GM04504 (cell line): Measurements from ENCODE around the gene LRCH3.
A peak's percentile ranks its signal among the peaks of the same experiment; 100 is the strongest.

Source experiments
- DNase-seq: peaks from one replicate; pipeline ENCODE4 v3.0.0-alpha.2; 2012; ENCODE audit warnings: low read depth

The LRCH3 gene

GRCh38 chr3:197791892-197792647 lies 1.0 kb downstream of the LRCH3 start:
- DNase-seq, result no peak

GRCh38 chr3:197793247-197793646 lies 2.2 kb downstream of the LRCH3 start:
- no peak for DNase-seq

- no peak for DNase-seq
These were observed 3.1 kb downstream of the LRCH3 start for GRCh38 chr3:197794115-197794514.

DNA sequence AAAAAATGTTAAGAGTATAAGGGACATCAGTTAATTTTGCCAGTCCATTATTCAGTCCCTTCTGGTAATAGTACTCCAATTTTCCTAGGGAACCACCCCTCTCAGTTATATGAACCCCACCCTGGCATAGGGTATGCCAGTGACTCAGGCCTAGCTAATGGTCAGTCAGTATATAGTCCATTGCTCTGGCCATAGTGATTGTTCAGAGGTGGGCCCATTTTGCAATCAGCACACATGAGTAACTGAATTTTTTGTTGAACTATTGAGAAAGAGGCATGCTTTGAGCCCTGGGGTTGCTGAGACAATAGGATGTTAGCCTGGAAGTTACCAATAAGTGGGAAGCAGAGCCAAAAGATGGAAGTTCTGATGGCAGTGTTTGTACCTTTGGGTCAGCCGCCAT lies 4.1 kb downstream of the LRCH3 start:
- DNase-seq, result peak; percentile 50

DNA sequence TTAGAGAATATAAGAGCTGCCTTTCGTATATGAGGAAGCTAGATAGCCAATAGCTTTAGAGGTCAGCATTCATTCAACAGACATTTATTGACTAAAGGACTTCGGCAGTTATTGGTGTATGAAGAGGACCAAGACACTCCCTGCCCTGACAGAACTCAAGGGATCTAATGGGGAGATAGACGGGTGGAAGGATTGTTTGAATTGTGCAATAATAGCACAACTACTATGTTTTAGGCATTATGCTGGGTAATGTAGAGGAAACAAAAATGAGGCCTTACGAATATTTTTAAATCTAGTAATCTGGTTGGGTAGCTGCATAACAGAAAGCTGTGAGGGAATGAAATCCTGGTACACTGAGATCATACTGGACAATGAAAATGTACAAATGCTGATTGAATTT lies 5.0 kb downstream of the LRCH3 start:
- no peak for DNase-seq

GRCh38 chr3:197798863-197799262 lies 7.8 kb downstream of the LRCH3 start:
- no peak for DNase-seq

DNA sequence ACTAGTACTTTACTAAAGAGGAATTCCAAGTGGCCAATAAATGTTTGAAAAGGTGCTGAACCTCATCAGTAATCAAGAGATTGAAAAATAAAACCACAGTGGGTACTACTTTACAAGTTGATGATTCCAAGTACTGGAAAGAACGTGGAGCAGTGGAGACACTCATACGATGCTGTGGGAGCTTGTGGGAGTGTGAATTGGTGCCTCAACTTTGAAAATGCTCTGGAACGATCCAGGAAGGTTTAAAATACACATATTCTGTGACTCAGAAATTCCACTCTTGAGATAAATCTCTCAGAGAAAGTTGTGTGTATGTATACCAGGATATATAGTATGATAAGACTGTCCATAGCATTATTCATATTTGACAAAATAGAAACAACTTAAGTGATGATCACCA lies 9.3 kb downstream of the LRCH3 start:
- no peak for DNase-seq

DNA sequence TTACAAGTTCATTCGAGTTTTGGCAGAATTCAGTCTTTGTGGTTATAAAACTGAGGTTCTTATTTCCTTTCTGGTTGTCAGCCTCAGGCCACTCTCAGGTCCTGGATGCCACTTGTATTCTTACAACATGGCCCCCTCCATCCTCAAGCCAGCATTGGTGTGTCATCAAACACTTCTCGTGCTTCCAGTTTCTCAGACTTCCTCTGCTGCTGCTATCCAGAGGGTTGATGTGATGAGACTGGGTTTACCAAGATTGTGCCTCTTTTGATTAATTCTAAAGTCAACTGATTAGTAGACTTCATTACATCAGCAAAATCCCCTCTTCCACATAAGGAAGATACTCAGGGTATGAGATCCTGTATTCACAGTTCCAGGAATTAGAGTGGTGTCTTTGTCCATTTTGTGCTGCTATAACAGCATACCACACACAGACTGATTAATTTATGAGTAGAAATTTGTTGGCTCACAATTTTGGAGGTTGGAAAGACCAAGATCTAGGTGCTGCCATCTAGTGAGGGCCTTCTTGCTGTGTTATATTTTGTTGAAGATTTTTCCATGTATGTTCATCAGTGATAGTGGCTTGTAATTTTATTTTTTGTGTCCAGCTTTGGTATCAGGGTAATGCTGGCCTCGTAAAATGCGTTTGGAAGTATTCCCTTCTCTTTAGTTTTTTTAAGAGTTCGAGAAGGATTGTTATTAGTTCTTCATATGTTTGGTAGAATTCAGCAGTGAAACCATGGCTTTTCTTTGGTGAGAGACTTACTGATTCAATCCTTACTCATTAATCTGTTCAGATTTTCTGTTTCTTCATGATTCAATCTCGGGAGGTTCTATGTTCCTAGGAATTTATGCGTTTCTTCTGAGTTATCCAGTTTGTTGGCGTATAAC lies 11.1 kb downstream of the LRCH3 start:
- DNase-seq, result peak; percentile 51

GRCh38 chr3:197802779-197803459 lies 11.9 kb downstream of the LRCH3 start:
- no peak for DNase-seq

GRCh38 chr3:197804511-197804910 lies 13.5 kb downstream of the LRCH3 start:
- no peak for DNase-seq

DNA sequence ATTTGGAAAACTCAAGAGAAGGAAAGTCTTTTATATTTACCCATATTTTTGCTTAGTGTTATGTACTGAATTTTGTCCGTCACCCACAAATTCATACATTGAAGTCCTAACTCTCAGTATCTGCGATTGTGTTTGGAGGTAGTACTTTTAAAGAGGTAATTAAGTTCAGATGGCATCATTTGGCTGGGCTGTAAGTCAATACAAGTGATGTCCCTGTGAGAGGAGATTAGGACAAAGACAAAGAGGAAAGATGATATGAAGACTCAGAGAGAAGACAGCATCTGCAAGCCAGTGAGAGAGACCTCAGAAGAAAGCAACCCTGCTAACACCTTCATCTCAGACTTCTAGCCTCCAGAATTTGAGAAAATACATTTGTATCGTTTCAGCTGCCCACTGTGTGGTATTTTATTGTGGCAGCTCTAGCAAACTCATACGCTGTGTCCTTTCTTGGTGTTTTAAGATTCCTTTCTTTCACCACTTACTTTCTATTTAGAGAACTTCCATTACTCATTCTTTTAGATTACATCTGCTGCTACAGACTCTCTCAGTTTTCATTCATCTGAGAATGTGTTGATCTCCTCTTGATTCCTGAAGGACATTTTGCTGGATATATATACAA lies 17.0 kb downstream of the LRCH3 start:
- DNase-seq, result no peak

DNA sequence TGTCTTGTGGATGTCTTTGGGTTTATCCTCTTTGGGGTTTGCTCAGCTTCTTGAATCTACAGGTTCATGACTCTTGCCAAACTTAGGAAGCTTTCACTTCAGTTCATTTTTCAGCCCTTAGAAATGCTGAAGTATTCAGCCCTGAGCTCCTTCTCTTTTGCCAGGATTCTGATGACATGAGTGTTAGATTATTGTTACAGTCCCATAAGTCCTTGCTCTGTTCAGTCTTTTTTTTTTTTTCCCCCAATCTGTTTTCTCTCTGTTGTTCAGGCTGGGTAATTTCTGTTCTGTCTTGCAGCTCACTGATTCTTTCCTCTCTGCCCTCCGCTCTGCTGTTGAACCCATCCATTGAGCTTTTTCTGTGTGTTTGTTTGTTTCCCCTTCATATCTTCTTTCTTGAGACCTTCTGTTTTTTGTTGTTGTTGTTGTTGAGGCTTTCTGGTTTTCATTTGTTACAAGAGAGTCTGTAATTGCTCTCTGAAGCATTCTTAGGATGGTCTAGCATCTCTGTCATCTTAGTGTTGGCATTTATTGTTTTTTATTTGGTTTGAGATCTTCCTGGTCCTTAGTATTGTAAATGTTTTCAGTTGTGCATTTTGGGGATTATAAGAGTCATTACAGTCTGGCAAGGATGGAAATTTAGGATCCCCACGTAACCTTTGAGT lies 18.4 kb downstream of the LRCH3 start:
- peak; percentile 62 for DNase-seq

GRCh38 chr3:197810901-197811300 lies 19.8 kb downstream of the LRCH3 start:
- no peak for DNase-seq

- peak; percentile 90 for DNase-seq
These were observed 20.3 kb downstream of the LRCH3 start for GRCh38 chr3:197811343-197811742.

- no peak for DNase-seq
These were observed 23.3 kb downstream of the LRCH3 start for GRCh38 chr3:197814372-197814771.

DNA sequence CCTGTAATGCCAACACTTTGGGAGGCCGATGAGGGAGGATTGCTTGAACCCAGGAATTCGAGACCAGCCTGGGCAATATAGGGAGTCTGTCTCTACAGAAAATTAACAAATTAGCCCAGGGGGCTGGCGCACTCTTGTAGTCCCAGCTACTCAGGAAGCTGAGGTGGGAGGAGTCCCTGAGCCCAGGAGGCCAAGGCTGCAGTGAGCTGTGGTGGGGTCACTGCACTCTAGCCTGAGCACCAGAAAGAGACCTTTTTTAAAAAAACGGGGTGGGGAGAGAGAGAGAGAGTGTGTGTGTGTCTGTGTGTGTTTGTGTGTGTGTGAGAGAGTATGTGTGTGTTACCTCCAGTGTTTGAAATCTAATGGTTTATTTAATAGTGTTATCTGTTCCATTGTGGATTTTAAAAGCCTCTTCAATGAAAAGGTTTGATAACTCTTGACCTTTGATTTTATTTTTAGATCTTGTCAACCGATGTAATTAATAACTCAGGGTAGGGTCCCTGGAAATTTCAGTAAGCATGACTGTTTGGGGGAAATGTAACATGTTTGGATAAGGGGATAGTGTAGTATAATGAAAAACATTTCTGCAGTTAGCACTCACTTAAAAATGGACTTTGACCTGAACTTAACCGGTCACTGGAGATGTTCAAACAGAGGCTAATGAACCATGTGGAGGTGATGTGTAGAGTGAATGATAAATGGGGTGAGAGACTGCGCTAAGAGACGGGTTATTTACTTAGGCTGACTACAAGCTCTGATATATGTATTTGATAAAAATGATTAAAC lies 29.7 kb downstream of the LRCH3 start:
- no peak for DNase-seq

DNA sequence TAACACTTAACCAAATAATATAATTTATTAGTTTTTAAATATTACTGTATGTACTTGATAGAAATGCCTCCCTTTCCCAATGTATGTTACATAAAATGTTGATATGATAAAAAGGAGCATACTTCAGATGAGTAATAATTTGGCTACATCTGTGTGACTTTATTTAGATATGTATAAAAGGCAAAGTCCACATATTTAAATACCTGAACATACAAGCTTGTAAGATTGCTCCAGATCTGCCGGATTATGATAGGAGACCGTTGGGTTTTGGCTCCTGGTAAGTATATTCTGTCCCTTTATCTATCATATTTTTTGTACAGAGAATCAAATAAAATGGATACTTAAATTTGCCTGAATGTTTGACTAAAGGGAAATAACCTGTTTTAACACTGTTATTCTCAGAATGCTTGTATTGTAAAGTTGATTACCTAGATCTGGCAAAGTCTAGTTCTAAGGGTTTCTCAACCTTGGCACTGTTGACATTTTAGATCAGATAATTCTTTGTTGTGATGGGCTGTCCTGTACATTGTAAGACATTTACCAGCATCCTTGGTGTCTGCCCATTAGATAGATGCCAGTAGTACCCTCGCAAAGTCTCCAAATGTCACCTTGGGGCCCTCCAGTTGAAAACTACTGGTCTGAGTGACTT lies 38.5 kb downstream of the LRCH3 start:
- DNase-seq, result no peak

GRCh38 chr3:197830308-197830966 lies 39.4 kb downstream of the LRCH3 start:
- no peak for DNase-seq

GRCh38 chr3:197830967-197831313 lies 39.9 kb downstream of the LRCH3 start:
- no peak for DNase-seq
